ENCODE results near the gene DIPK1A. TPM values are rescaled to one million over a fixed set of nuclear protein-coding genes. Genes with fewer than 3 reads are reported as not detected.

Gene DIPK1A
- total and polyA plus RNA-seq, 2 donors (not counting 1 experiment from before 2014, with no cell fraction given): 19.7 to 85.7 TPM

DNA sequence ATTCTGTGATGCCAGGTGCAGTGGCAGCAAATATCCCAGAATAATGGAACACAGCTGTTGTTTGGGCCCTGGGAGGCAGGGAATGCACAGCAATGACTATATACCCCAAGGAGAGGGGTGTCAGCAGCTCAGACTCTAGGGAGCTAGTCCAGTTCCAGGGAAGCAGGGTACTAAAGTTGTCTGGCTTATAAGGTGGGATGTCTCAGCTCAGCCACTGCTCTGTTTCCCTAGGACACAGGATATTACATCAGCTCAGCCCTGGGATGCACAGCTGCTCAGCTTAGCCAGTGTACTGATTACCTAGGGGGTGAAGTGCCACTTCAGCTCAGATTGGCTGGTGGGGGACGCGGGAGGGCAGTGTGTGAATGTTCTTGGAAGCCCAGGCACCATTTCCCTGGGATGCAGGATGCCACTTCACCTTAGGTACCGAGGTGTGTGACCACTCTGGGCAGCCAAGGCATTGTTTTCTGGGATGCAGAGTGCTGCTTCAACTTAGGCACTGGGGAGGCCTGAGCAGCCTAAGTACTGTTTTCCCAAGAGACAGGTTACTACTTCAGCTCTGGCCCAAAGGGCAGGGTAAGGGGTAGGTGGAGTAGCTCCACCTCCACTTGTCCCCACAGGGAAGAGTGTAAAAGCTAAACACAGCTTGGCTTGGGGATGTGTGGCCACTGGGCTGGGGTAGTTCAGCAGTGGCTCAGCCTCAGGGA lies 59.4 kb downstream of the DIPK1A start:
- peak in 1 of 2 donors; percentile 40 for DNase-seq (ENCODE audit: low read depth in 2 of 2)
- H3K9ac ChIP-seq (ENCODE audit: insufficient read depth, low read length): no peak overlapping the region
- no peaks in the 10 kb centered on the region for H4K20me1 ChIP-seq (ENCODE audit: control insufficient read depth, extremely low read depth, insufficient read depth, low read length)
- no peaks in the 10 kb centered on the region for H3K9me3 ChIP-seq (ENCODE audit: control insufficient read depth, insufficient read depth, low read depth, low read length)
- H3K4me2 ChIP-seq (ENCODE audit: extremely low read depth, insufficient read depth, low read length): no peak overlapping the region
- TF ChIP-seq, protein P1, sequence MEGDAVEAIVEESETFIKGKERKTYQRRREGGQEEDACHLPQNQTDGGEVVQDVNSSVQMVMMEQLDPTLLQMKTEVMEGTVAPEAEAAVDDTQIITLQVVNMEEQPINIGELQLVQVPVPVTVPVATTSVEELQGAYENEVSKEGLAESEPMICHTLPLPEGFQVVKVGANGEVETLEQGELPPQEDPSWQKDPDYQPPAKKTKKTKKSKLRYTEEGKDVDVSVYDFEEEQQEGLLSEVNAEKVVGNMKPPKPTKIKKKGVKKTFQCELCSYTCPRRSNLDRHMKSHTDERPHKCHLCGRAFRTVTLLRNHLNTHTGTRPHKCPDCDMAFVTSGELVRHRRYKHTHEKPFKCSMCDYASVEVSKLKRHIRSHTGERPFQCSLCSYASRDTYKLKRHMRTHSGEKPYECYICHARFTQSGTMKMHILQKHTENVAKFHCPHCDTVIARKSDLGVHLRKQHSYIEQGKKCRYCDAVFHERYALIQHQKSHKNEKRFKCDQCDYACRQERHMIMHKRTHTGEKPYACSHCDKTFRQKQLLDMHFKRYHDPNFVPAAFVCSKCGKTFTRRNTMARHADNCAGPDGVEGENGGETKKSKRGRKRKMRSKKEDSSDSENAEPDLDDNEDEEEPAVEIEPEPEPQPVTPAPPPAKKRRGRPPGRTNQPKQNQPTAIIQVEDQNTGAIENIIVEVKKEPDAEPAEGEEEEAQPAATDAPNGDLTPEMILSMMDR (conservative IDR thresholded peaks at IDR 0.05 in 1 of 2, IDR thresholded peaks at IDR 0.05 in 1 of 2; ENCODE audit: low read depth in 1 of 2, low read length in 2 of 2): no peak
- no peak for TF ChIP-seq EZH2 (IDR thresholded peaks at IDR 0.05; ENCODE audit: low read length, missing control alignments)
- no peaks in the 10 kb centered on the region for H3K4me1 ChIP-seq (ENCODE audit: control insufficient read depth, extremely low read depth, insufficient read depth, low read length)
- no peak overlapping the region for H3K4me3 ChIP-seq (replicated peaks in 1 of 4; ENCODE audit: control extremely low read depth in 1 of 4, insufficient read depth in 1 of 4, low read depth in 3 of 4, low read length in 4 of 4)
- H3K79me2 ChIP-seq (ENCODE audit: control insufficient read depth, insufficient read depth, low read length): no peaks in the 10 kb centered on the region
- no peak overlapping the region for H3K27ac ChIP-seq (ENCODE audit: insufficient read depth, low read length)
- no peaks in the 10 kb centered on the region for H3K27me3 ChIP-seq (ENCODE audit: control insufficient read depth, insufficient read depth, low read length)
- no peak overlapping the region for H2AFZ ChIP-seq (ENCODE audit: low read length)
- no peaks in the 10 kb centered on the region for H3K36me3 ChIP-seq (ENCODE audit: control insufficient read depth, insufficient read depth, low read length)

GRCh38 chr1:92901126-92901525 lies 60.1 kb downstream of the DIPK1A start:
- Histone ChIP-seq H3K9ac (ENCODE audit: insufficient read depth, low read length) (no peak overlapping the region), H3K36me3 (ENCODE audit: control insufficient read depth, insufficient read depth, low read length) (no peaks in the 10 kb centered on the region), H3K27me3 (ENCODE audit: control insufficient read depth, insufficient read depth, low read length) (no peaks in the 10 kb centered on the region), H3K4me2 (ENCODE audit: extremely low read depth, insufficient read depth, low read length) (no peak overlapping the region), H3K9me3 (ENCODE audit: control insufficient read depth, insufficient read depth, low read depth, low read length) (no peaks in the 10 kb centered on the region), H3K4me3 (replicated peaks in 1 of 4; ENCODE audit: control extremely low read depth in 1 of 4, insufficient read depth in 1 of 4, low read depth in 3 of 4, low read length in 4 of 4) (no peak overlapping the region), H4K20me1 (ENCODE audit: control insufficient read depth, extremely low read depth, insufficient read depth, low read length) (no peaks in the 10 kb centered on the region), H3K27ac (ENCODE audit: insufficient read depth, low read length) (no peak overlapping the region), H3K79me2 (ENCODE audit: control insufficient read depth, insufficient read depth, low read length) (no peaks in the 10 kb centered on the region), H3K4me1 (ENCODE audit: control insufficient read depth, extremely low read depth, insufficient read depth, low read length) (no peaks in the 10 kb centered on the region), H2AFZ (ENCODE audit: low read length) (no peak overlapping the region)
- no peak for DNase-seq (ENCODE audit: low read depth in 2 of 2)
- TF ChIP-seq EZH2 (IDR thresholded peaks at IDR 0.05; ENCODE audit: low read length, missing control alignments): no peak
- TF ChIP-seq, protein P1 (conservative IDR thresholded peaks at IDR 0.05 in 1 of 2, IDR thresholded peaks at IDR 0.05 in 1 of 2; ENCODE audit: low read depth in 1 of 2, low read length in 2 of 2): no peak

GRCh38 chr1:92900539-92900938 lies 60.7 kb downstream of the DIPK1A start:
- no peaks in the 10 kb centered on the region for H3K27me3 ChIP-seq (ENCODE audit: control insufficient read depth, insufficient read depth, low read length)
- no peaks in the 10 kb centered on the region for H3K9me3 ChIP-seq (ENCODE audit: control insufficient read depth, insufficient read depth, low read depth, low read length)
- H4K20me1 ChIP-seq (ENCODE audit: control insufficient read depth, extremely low read depth, insufficient read depth, low read length): no peaks in the 10 kb centered on the region
- H3K4me3 ChIP-seq (replicated peaks in 1 of 4; ENCODE audit: control extremely low read depth in 1 of 4, insufficient read depth in 1 of 4, low read depth in 3 of 4, low read length in 4 of 4): no peak overlapping the region
- no peaks in the 10 kb centered on the region for H3K79me2 ChIP-seq (ENCODE audit: control insufficient read depth, insufficient read depth, low read length)
- TF ChIP-seq EZH2 (IDR thresholded peaks at IDR 0.05; ENCODE audit: low read length, missing control alignments): no peak
- TF ChIP-seq, protein P1 (conservative IDR thresholded peaks at IDR 0.05 in 1 of 2, IDR thresholded peaks at IDR 0.05 in 1 of 2; ENCODE audit: low read depth in 1 of 2, low read length in 2 of 2): no peak
- H3K4me2 ChIP-seq (ENCODE audit: extremely low read depth, insufficient read depth, low read length): no peak overlapping the region
- no peaks in the 10 kb centered on the region for H3K4me1 ChIP-seq (ENCODE audit: control insufficient read depth, extremely low read depth, insufficient read depth, low read length)
- no peaks in the 10 kb centered on the region for H3K36me3 ChIP-seq (ENCODE audit: control insufficient read depth, insufficient read depth, low read length)
- no peak overlapping the region for H3K27ac ChIP-seq (ENCODE audit: insufficient read depth, low read length)
- no peak for DNase-seq (ENCODE audit: low read depth in 2 of 2)
- H2AFZ ChIP-seq (ENCODE audit: low read length): no peak overlapping the region
- H3K9ac ChIP-seq (ENCODE audit: insufficient read depth, low read length): no peak overlapping the region

All from fibroblast of lung (primary cell).